Measurements from ENCODE around the gene LRSAM1.
"Not testable (repeated sequence)": the region's sequence is repeated elsewhere in the genome, so short reads cannot be mapped to it uniquely, and the experiment has no call there.

The LRSAM1 gene

DNA sequence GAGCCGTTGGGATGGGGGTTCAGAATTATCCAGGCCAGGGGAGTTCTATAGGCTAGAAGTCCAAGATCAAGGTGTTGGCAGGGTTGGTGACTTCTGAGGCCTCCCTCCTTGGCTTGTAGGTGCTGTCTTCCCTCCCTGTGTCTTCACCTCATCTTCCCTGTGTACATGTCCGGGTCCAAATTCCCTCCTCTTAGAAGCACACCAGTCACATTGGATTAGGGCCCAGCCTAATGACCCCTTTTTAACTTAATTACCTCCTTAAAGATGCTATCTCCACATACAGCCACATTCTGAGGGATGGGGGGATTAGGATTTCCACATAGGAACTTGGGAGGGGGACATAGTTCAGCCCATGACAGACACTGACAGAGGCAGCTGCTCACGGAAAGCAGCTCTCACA, 12.1 kb downstream of the LRSAM1 start:
- no peak for DNase-seq

DNA sequence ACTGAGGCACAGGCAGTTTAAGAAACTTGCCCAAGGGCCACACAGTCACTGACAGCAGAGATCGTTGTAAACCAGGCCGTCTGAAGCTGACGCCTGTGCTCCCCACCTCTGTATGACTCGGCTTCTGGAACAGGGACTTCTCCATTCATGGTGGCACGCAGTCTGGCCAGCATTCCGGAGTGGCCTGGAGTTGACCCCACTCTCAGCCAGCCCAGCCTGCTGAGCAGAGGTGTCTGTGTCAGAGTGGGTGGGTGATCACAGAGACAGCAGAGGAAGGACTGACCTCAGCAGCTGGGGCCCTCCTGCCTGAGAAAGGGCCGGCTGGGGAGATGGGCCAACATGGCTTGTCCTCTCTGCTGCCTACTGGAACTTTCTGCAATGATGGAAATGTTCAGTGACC, 12.6 kb downstream of the LRSAM1 start:
- no peak for DNase-seq

DNA sequence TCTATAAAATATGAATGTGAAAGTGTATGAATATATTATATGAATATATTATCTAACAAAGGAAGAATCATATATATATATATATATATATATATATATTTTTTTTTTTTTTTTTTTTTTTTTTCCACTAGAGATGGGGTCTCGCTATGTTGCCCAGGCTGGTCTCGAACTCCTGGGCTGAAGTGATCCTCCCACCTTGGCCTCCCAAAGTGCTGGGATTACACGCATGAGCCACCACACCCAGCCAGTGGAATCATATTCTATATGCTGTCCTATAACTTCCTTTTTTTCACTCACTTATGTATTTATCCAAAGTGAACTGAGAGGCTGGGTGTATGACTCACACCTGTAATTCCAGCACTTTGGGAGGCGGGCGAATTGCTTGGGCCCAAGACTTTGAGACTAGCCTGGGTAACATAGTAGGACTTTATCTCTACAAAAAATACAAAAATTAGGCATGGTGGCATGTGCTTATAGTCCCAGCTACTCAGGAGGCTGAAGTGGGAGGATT, 15.2 kb downstream of the LRSAM1 start:
- not testable (repeated sequence) for DNase-seq

- no peak for DNase-seq
Observed at GRCh38 chr9:127467621-127468020, 16.3 kb downstream of the LRSAM1 start.

- no peak for DNase-seq
Observed at GRCh38 chr9:127470662-127471061, 19.4 kb downstream of the LRSAM1 start.

DNA sequence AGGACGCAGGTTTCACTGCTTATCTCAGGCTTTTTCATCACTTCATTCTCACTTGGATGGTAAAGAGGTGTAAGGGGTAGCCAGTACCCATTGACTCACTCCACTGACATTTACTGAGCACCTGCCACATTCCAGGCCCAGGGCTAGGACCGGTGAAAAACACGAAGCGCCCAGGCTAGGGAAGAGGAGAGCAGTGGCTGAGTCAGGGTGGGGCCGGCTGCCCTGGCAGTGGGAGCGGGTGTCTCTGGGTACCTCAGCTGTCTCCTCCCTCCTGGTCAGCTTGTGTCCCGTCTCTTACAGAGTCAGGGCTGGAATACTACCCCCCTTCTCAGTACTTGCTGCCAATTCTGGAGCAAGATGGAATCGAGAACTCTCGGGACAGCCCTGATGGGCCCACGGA, 22.2 kb downstream of the LRSAM1 start:
- DNase-seq = no peak

DNA sequence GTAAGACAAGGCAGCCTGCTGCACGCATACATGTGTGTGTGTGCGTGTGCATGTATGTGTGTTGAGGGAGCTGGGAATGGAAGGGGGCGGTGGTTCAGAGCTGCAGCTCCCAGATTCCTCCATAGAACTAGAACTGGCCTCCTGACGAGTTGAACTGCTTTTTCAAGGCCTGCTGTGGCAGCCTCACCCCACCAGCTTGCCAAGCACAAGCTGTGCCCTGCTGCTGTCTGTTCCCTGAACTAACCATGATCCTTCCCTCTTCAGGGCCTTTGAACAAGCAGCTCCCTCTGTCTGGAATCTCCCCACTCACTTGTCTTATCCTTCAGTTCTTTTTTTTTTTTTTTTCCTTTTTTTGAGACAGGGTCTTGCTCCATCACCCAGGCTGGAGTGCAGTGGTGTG, 22.6 kb downstream of the LRSAM1 start:
- DNase-seq = no peak

- no peak for DNase-seq
Observed at GRCh38 chr9:127474592-127474991, 23.3 kb downstream of the LRSAM1 start.

GRCh38 chr9:127479507-127480081, 28.3 kb downstream of the LRSAM1 start:
- no peak for DNase-seq

GRCh38 chr9:127482662-127483061, 31.4 kb downstream of the LRSAM1 start:
- no peak for DNase-seq

DNA sequence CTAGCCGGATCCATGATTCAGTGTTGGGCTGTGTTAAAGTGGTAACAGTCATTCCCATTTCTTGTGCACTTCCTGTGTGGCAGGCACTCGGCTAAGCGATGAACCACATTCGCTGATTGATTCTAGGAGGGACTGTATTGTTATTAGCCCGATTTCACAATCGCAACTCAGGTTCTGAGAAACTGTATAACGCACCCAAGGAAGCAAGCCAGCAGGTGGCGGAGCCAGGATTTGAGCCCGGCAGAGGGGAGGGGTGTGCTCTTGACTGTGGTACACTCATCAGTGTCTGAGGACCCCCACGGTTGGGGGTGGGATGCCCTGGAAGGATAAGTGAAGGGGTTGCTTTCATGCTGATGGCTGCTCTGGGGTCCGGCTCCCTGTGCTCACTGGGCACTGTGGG, 34.7 kb downstream of the LRSAM1 start:
- DNase-seq = peak; percentile 62

DNA sequence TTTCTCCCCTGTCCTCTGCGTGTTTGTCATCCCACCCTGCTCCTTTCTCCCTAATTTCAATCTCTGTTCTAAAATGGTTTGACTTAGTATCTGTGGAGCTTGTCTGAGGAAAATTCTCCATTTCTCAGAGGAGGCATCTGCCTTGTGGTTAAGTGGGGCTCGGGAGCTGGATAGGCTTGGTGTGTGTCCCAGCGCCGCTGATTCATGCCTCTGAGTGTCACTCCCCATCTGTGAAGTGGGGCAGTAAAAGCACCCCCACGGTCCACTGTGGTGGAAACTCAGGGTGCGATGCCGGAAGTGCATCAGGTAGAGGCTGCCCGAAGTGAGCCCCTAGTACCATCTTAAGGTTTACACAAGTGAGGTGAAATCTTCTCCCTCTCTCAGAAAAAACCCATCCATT, 37.6 kb downstream of the LRSAM1 start:
- DNase-seq = no peak

DNA sequence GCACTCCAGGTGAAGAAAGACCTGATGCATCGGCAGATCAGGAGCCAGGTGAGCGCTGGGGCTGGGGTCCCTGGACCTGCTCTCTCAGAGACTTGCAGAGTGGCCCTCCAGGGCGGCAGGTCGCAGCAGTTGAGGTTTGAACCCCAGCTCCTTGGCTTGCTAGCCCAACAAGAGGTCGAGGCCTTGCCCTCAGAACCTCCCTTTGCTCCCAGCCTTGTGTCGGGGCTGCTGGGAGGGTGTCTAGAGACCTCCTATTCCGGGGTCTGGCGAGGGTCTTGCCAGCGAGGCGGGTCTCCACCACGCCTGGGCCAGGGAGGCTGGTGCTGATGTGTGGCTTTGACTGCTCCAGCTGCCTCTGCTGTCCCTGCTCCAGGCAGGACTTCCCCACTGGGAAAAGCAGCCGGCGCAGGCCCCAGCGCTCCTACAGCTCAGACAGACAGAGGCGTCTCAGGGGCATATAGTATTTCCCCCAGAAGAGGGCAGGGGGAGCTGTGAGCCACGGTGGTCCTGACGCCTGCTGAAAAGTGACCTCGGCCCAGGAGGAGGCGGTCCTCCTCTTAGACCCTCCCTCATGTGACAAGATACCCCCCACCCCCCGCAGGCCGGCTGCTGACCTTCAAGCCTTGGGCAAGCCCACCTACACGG, 38.3 kb downstream of the LRSAM1 start:
- peak; percentile 79 for DNase-seq

DNA sequence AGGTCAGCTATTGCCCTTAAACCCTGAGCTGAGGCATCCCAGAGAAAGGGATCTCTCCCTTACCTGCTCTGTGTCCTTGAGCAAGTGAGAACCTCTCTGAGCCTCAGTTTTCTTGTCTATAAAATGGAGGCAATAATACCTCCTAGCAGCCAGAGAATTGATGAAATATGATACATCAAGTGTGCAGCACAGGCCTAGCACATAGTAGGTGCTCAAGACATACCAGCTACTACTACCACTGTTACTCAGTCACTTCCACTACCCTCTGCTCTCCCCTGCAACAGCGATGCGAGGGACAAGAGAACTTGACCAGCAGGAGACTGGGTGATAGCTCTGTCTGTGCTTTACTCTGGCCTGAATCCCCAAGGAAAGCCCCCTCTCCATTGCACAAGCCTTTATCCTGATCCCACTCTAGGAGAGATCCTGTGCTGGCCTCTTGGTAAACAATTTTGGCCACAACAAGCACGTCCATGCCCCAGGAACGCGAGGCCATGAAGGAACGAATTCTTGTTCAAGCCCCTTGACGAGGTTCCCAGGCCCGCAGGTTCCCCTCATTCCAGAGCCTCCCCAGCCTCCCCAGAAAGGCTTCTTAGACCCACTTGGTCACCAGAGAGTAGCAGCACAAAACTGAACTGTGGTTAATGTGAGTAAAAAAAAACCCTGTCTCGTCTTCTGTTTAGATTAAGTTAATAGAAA, 39.4 kb downstream of the LRSAM1 start:
- DNase-seq = no peak

DNA sequence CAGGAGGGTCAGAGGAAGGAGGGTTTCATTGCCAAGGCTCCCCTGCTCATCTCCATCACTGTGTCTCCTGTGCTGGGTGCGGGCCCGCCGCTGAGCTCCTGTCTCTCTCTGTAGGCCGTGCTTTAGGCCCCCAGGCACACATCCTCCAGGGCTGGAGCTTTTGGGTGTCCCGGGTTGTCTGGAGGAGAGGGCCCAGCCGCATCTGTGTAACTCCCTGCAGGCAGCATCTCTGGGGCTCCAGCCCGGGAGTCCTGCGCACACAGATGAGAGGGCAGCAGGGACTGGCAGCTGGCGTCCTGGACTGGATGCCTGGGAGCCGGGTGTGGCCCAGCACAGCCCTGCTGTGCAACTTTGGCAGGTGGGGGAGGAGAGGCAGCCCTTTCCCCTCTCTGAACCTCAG, 40.2 kb downstream of the LRSAM1 start:
- DNase-seq = peak; percentile 81

- DNase-seq = no peak
Observed at GRCh38 chr9:127492616-127493015, 41.3 kb downstream of the LRSAM1 start.

GRCh38 chr9:127493592-127494303, 42.4 kb downstream of the LRSAM1 start:
- peak; percentile 96 for DNase-seq

GRCh38 chr9:127494304-127494702, 43.0 kb downstream of the LRSAM1 start:
- peak; percentile 53 for DNase-seq

DNA sequence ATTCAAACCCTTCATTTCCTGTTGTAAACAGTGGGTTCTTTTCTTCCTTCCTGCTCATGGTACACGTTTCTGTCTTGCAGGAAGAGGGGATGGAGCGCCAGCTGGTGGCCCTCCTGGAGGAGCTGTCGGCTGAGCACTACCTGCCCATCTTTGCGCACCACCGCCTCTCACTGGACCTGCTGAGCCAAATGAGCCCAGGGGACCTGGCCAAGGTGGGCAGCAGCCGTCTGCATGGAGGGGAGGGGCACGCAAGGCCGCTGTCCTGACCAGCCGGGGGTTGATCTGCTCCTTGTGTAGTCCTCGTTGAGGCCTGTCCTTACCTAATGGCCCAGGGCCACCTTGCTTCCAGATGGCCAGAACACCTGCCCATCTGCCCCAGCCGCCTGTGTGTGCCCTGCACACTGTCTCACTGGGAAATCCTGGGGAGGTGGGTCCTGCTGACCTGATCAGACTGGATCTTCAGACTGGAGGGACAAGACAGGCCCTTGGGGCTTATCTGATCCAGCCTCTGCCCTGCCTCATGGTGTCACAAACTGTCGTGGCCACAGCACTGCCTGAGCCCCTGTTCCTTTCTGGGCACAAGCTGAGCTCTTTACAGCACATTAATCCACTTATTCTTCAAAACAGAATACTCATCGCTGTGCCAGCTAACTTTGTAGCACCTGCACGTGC, 44.7 kb downstream of the LRSAM1 start:
- DNase-seq = peak; percentile 49

DNA sequence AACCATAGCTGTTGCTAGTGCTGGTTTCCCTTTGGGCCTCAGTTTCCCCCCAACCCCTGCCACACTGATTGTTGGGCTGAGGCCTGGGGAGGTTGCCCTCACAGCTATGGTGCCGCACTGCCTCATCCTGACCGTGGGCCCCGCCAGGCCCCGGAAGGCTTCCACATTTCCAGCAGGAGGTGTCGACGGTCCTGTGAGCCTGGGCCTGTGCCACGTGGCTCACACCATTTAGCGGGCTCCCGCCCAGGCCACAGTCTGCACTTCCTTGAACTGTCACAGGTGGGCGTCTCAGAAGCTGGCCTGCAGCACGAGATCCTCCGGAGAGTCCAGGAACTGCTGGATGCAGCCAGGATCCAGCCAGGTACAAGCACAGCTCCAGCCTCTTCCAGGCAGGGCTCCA, 45.7 kb downstream of the LRSAM1 start:
- no peak for DNase-seq

- no peak for DNase-seq
Observed at GRCh38 chr9:127497656-127498290, 46.5 kb downstream of the LRSAM1 start.

DNA sequence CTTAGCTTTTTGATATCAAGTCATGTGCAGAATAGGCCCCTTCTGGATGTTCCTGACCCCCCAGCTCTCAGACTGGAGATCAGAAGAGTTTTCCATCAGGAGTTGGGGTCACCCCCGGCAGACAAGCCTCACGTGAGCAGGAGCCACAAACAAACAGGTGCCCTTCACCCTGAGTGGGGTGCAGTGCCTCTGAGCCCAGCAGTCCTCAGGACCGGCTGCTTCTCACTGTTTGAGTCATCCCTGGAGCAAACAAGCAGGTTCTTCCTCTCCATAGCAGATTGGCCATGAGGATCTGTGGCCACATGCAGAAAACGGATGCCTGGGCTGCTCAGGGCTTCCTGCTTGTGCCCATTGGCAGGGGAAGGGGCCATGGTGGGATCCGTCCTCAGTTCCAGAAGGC, 47.0 kb downstream of the LRSAM1 start:
- DNase-seq = no peak

- DNase-seq = peak; percentile 76
Observed at GRCh38 chr9:127500399-127500798, 49.1 kb downstream of the LRSAM1 start.
